Activated CD4-positive, CD25-positive, alpha-beta regulatory T cell (primary cell): ENCODE data around the gene KRTCAP3.
"Not testable (repeated sequence)": the region's sequence is repeated elsewhere in the genome, so short reads cannot be mapped to it uniquely, and the experiment has no call there.

Source experiments
- DNase-seq, 4 experiments: peaks; one replicate each; lab custom pipeline; 2025; lab: John Stamatoyannopoulos, UW

KRTCAP3 gene

GRCh38 chr2:27441958-27442919 lies at the start of gene KRTCAP3:
Gene KRTCAP3, plus strand, starts transcription at chr2:27442381. Its CDS starts 32 bp downstream, at chr2:27442413.
- DNase-seq = peak in 2 of 4 experiments; percentile 30 to 42

- no peak for DNase-seq
Observed at GRCh38 chr2:27393225-27393624, 49.0 kb upstream of the KRTCAP3 start.

- no peak for DNase-seq
Observed at GRCh38 chr2:27398962-27399361, 43.2 kb upstream of the KRTCAP3 start.

- DNase-seq = no peak
Observed at GRCh38 chr2:27400348-27401135, 41.6 kb upstream of the KRTCAP3 start.

GRCh38 chr2:27407798-27408491 lies 34.2 kb upstream of the KRTCAP3 start:
- DNase-seq = no peak

- no peak for DNase-seq
Observed at GRCh38 chr2:27408601-27409320, 33.4 kb upstream of the KRTCAP3 start.

- peak; percentile 90 to 95 (median 94) for DNase-seq
Observed at GRCh38 chr2:27409321-27410073, 32.7 kb upstream of the KRTCAP3 start, which contains the start of gene PPM1G. Gene PPM1G, minus strand, starts transcription at chr2:27409591. Its CDS starts 169 bp downstream, at chr2:27409422.

- DNase-seq = no peak
Observed at GRCh38 chr2:27412419-27413152, 29.6 kb upstream of the KRTCAP3 start.

- no peak for DNase-seq
Observed at GRCh38 chr2:27416151-27416550, 26.0 kb upstream of the KRTCAP3 start.

GRCh38 chr2:27420996-27421395 lies 21.2 kb upstream of the KRTCAP3 start:
- no peak for DNase-seq

GRCh38 chr2:27421660-27422250 lies 20.4 kb upstream of the KRTCAP3 start:
- DNase-seq = no peak

GRCh38 chr2:27422958-27423357 lies 19.2 kb upstream of the KRTCAP3 start:
- DNase-seq = no peak

- not testable (repeated sequence) for DNase-seq
Observed at GRCh38 chr2:27425039-27425438, 17.1 kb upstream of the KRTCAP3 start.

- no peak for DNase-seq
Observed at GRCh38 chr2:27427863-27428212, 14.3 kb upstream of the KRTCAP3 start.

GRCh38 chr2:27428213-27428977 lies 13.8 kb upstream of the KRTCAP3 start, which contains the start of gene NRBP1:
Gene NRBP1, plus strand, starts transcription at chr2:27428631. Its CDS starts 4,643 bp downstream, at chr2:27433274.
- peak; percentile 82 to 89 (median 86) for DNase-seq

GRCh38 chr2:27428978-27429541 lies 13.1 kb upstream of the KRTCAP3 start:
- DNase-seq = peak; percentile 47 to 59 (median 50)

GRCh38 chr2:27431395-27431794 lies 10.8 kb upstream of the KRTCAP3 start:
- no peak for DNase-seq

GRCh38 chr2:27435628-27436027 lies 6.6 kb upstream of the KRTCAP3 start:
- DNase-seq = no peak
